ENCODE measurements around the gene LRP1B.

LRP1B gene

GRCh38 chr2:142131010-142131669, at the start of gene LRP1B:
Gene LRP1B, minus strand, starts transcription at chr2:142131016. Its CDS starts 287 bp downstream, at chr2:142130729.
- no peak within 1 kb of the TSS for H3K27ac ChIP-seq
- no peak for TF ChIP-seq CTCF (conservative IDR thresholded peaks at IDR 0.05)

GRCh38 chr2:142179686-142180085, 48.9 kb upstream of the LRP1B start:
- H3K27ac ChIP-seq, result no peak overlapping the region
- no peak for TF ChIP-seq CTCF (conservative IDR thresholded peaks at IDR 0.05)

DNA sequence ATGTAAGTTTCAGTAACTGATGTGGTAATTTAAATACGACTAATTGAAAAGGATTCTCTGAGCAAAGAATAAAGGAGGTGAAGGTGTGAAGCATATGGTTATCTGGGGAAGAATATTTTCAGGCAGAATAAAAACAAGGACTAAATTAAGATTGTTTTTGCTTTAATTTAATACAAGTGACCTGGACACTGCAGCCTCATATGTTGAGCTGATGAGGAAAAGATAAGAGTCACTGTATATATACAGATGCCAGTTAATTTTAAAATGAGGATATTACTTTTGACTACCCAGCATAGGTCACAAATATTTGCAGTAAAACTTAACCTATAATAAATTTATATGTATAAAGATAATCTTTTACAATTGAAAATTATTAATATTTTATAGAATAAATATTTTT, 47.8 kb upstream of the LRP1B start:
- no peak overlapping the region for H3K27ac ChIP-seq
- TF ChIP-seq CTCF (conservative IDR thresholded peaks at IDR 0.05), result no peak

DNA sequence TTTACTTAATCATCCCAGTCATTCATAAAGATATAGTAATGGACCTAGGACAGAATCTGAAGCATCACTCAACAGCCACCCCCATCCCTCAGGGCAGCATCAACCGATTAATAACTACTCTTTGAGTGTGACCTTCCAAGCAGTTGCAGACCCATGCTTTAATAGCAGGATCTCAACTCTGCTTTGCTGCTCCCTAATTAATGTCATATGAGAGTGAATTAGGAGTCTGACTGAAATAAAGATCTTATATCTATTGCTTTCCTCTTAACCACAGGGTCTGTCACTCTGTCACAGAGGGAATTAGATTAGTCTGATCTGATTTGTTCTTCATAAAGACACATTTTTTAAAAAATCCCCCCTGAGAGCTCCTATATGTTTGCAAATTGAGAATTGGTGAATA, 46.1 kb upstream of the LRP1B start:
- H3K27ac ChIP-seq, result no peak overlapping the region
- TF ChIP-seq CTCF (conservative IDR thresholded peaks at IDR 0.05), result no peak

DNA sequence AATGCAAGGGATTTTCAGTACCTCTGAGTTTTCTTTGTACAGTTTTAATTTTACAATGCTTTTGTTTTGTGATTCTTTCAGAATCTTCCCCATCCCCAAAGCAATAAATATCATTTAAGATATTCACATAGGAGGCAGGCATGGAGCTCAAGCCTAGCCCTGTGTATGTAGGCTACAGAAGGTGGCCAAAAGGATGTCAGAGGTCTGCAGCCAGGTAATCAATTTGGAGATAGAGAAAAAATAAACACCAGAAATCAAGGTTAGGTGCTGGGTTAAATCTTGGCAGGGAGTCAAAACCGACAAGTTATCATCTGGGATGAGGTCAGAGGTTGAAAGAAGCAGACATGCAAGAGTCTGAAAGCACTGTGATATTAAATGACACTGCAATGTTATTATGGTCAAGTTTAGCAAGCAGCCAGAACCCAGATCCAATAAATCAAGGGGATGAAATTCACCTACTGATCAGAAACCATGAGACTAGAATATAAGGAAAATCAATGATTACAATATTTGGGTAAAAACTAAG, 45.1 kb upstream of the LRP1B start:
- H3K27ac ChIP-seq, result no peak overlapping the region
- no peak for TF ChIP-seq CTCF (conservative IDR thresholded peaks at IDR 0.05)

GRCh38 chr2:142174176-142174575, 43.4 kb upstream of the LRP1B start:
- no peak for TF ChIP-seq CTCF (conservative IDR thresholded peaks at IDR 0.05)
- no peak overlapping the region for H3K27ac ChIP-seq

DNA sequence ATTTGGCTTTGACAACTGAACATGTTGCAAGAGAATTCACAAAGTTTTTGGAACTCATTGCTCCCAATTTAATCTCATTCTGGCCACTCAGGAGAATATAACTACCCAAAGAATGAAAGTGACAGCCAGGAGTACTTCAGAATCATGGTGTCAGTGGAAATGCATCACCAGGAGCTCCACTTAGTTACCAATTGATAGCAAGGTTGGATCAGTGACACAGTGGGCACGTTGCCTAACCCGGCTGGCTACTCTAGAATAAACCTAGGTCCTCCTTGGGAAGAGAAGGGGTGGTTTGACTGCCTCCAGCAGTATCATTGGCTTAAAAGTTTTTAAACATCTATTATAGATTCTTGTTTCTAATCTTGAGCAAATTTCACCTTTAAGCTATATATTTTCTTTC, 40.0 kb upstream of the LRP1B start:
- no peak for TF ChIP-seq CTCF (conservative IDR thresholded peaks at IDR 0.05)
- H3K27ac ChIP-seq, result no peak overlapping the region
